Activated CD4-positive, alpha-beta T cell treated with anti-CD3 and anti-CD28 coated beads, Interleukin-2, amount 50 U/mL, for 24 hours (primary cell): ENCODE measurements around the gene GLI3.

Experiments
- DNase-seq, 2 donors: peaks; one replicate each; pipeline ENCODE4 v3.0.0-alpha.2; 2020; ENCODE audit warnings: low read depth in 1 of 2, low spot score in 1 of 2

Gene GLI3

DNA sequence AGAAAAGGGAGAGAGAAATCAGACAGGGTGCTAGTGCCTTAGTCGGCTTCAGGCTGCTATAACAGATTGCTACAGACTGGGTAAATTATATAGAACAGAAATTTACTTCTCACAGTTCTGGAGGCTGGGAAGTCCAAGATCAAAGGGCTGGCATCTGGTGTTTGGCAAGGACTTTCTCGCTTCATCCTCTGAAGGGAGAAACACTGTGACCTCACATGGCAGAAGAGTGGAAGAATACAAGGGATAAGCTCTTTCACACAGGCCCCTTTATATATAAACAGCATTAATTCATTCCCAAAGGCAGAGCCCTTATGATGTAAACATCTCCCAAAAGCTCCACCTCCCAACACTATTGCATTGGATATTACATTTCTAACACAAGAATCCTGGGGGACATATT is 298.6 kb downstream of the GLI3 start:
- no peak for DNase-seq

- DNase-seq, result no peak
Observed at GRCh38 chr7:41933427-41933826, 303.6 kb downstream of the GLI3 start.

- DNase-seq, result no peak
Observed at GRCh38 chr7:41931263-41931646, 305.8 kb downstream of the GLI3 start.

DNA sequence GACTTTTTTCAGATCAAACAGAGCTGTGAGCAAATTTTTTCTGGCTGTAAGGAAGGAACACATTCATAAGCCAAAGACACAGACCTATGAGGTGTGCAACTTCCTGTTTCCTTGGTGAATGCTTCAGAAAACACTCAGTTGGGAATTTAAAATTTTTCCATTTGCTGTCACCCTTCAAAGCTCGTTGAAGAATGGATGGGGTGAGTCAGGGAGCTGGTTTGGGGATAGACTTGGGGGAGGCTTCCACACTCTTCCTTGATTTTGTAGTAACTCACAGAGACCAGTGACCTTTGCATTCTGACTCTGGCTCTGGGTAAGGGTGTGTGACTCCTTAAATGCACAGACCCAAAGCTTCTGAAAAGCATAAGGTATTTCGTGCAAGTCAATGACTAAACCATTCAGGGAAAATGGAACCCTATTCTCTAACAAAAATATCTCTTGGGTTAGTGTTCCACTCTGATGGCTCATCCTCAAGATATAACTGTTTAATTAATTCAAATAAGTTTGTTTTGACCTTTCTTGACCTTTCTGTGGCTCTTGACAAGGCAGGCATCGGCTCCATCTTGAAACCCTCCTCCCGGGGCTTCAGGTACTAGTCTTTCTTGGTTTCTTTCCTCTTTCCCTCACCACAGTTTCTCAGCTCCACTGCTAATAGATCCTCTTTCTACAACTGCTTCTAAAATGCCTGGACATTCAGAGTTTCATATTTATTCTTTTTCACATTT is 306.3 kb downstream of the GLI3 start:
- DNase-seq, result no peak

DNA sequence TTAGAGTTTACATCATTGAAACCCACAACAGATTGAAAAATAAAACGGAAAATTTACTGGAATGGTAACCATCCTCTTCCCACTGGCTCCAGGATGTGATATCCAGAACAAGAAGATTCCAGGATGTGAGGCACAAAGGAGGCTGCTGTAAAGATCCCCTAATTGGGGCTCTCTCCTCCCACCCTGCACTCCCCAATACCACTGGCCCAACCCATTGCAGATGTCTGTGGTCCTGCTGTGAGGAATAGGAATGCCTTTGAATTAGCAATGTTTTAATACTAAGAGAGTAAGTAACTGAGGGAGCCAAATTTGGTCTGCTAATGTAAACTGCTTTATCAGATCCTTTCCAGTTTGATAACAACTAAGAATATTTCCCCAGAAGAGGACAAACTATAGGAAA is 308.2 kb downstream of the GLI3 start:
- DNase-seq, result no peak

GRCh38 chr7:41928166-41928565 is 308.8 kb downstream of the GLI3 start:
- DNase-seq, result no peak

DNA sequence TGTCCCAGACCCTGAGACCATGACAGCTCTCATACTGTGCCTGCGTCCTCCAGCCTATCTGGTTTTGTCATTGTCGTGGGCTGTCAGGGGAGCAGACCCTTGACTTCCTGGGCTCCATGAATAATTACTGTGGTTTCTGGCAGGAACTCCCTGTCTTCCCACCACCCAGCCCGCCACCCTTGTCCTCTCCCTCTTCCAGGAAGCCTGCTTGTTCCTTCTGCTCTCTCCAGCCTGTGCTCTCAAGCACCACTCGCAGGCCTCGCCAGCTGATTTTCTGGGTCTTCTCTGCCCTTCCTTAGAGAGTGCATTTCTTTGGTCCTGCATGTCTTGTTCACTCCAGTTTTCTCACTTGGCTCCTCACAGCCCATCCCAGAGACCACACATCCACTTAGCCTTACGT is 309.6 kb downstream of the GLI3 start:
- no peak for DNase-seq

- no peak for DNase-seq
Observed at GRCh38 chr7:41925946-41926345, 311.1 kb downstream of the GLI3 start.

- no peak for DNase-seq
Observed at GRCh38 chr7:41924796-41925195, 312.2 kb downstream of the GLI3 start.

GRCh38 chr7:41922373-41922772 is 314.6 kb downstream of the GLI3 start:
- no peak for DNase-seq

DNA sequence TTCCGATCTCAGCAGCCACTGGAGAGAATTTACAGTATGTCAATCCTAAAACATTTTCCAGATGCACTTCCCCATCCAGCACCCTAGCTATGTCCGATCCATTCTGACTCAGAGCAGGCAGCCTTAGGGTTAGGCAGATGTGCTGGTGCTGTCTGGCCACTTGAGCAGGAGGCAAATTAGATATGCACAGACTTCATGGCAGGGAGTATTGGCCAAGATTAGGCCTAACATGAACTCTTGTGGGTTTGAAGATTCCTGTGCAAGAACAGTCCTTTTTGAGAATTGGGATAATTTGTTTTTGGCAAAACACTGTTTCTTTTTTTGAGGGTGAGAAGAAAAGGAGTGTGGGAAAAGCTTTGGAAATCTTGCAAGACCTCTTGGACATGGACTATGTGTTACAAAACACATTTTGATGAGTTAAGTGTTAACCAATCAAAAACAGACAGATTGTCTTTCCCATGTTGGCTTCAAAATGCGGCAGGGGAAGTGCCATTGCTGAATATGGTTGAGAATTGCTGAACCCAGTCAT is 315.5 kb downstream of the GLI3 start:
- no peak for DNase-seq

- no peak for DNase-seq
Observed at GRCh38 chr7:41918597-41918996, 318.4 kb downstream of the GLI3 start.

DNA sequence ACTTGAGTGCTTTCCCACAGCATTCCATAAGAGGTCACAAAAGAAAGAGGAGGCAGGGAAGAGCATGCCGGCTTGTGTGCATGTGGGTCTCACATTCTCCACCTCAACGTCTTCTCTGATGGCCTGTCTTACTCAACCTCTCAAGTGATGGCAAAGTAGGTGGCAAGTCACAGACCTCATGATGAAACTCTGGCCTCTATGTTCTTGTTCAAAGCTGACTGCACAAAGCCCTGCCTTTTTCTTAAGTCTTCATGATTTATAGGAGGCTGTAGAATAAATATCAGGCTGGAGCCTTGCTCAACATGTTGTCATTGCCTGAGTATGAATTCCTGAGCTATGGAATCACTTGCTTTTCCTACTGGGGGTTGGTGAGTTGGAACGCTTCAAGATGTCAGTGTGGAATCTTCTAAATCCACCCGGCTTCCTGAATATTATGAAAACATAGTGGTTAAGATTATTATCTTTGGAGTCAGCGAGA is 320.5 kb downstream of the GLI3 start:
- DNase-seq, result no peak

- DNase-seq, result no peak
Observed at GRCh38 chr7:41915871-41916270, 321.1 kb downstream of the GLI3 start.

- DNase-seq, result no peak
Observed at GRCh38 chr7:41912851-41913567, 324.0 kb downstream of the GLI3 start.

GRCh38 chr7:41912426-41912825 is 324.6 kb downstream of the GLI3 start:
- no peak for DNase-seq

GRCh38 chr7:41911792-41912191 is 325.2 kb downstream of the GLI3 start:
- DNase-seq, result no peak
